H9 (cell line): ENCODE data around the gene HNF1B. TPM values are rescaled to one million over a fixed set of nuclear protein-coding genes. Genes with fewer than 3 reads are reported as not detected.

Source experiments
- DNase-seq: peaks from one replicate; pipeline ENCODE4 v3.0.0-alpha.2; 2017
- H2AFZ ChIP-seq: one replicate; pipeline ENCODE4 v1.6.1; 2013; ENCODE audit warnings: mild to moderate bottlenecking, low read length, control low read depth, moderate library complexity
- H2AK5ac ChIP-seq: 2 replicates; pipeline ENCODE4 v1.6.1; 2013; ENCODE audit warnings: low read length, control low read depth, mixed read lengths; ENCODE audit not compliant: insufficient read length
- H2BK120ac ChIP-seq: one replicate; pipeline ENCODE4 v1.6.1; 2013; ENCODE audit warnings: low read depth, mild to moderate bottlenecking, low read length, control low read depth, inconsistent platforms; ENCODE audit not compliant: poor library complexity, severe bottlenecking
- H2BK12ac ChIP-seq: 2 replicates; pipeline ENCODE4 v1.6.1; 2013; ENCODE audit warnings: low read length, control low read depth, mixed read lengths, low read depth; ENCODE audit not compliant: insufficient read length
- H2BK15ac ChIP-seq: 2 replicates; pipeline ENCODE4 v1.6.1; 2013; ENCODE audit warnings: low read depth, low read length, control low read depth
- H2BK20ac ChIP-seq: one replicate; pipeline ENCODE4 v1.6.1; 2013; ENCODE audit warnings: low read depth, mild to moderate bottlenecking, low read length, control low read depth, inconsistent platforms; ENCODE audit not compliant: poor library complexity, severe bottlenecking
- H2BK5ac ChIP-seq: 2 replicates; pipeline ENCODE4 v1.6.1; 2013; ENCODE audit warnings: low read length, control low read depth, mixed read lengths; ENCODE audit not compliant: insufficient read length
- H3K14ac ChIP-seq: 2 replicates; pipeline ENCODE4 v1.6.1; 2013; ENCODE audit warnings: low read length, control low read depth; ENCODE audit not compliant: insufficient read depth
- H3K18ac ChIP-seq: 2 replicates; pipeline ENCODE4 v1.6.1; 2013; ENCODE audit warnings: low read depth, mild to moderate bottlenecking, mixed read lengths, low read length, control low read depth; ENCODE audit not compliant: insufficient read length
- H3K23ac ChIP-seq: 2 replicates; pipeline ENCODE4 v1.6.1; 2013; ENCODE audit warnings: low read length, control low read depth, mixed read lengths, low read depth; ENCODE audit not compliant: insufficient read length
- H3K23me2 ChIP-seq: 2 replicates; pipeline ENCODE4 v1.6.1; 2013; ENCODE audit warnings: low read depth, mild to moderate bottlenecking, mixed read lengths, low read length, control low read depth; ENCODE audit not compliant: insufficient read length, poor library complexity, severe bottlenecking
- H3K27ac ChIP-seq: 2 replicates; pipeline ENCODE4 v1.5.1; 2013; ENCODE audit warnings: low read length, control low read depth, mixed read lengths, low read depth; ENCODE audit not compliant: insufficient read length
- H3K27me3 ChIP-seq: 2 replicates; pipeline ENCODE4 v1.6.1; 2013; ENCODE audit warnings: low read length, control low read depth, inconsistent platforms; ENCODE audit not compliant: insufficient read depth
- H3K4ac ChIP-seq: 2 replicates; pipeline ENCODE4 v1.6.1; 2013; ENCODE audit warnings: low read depth, mild to moderate bottlenecking, control low read depth, inconsistent platforms, low read length, moderate library complexity
- H3K4me1 ChIP-seq: 2 replicates; pipeline ENCODE4 v1.6.1; 2013; ENCODE audit warnings: low read length, control low read depth, inconsistent platforms; ENCODE audit not compliant: insufficient read depth
- H3K4me2 ChIP-seq: 2 replicates; pipeline ENCODE4 v1.6.1; 2013; ENCODE audit warnings: low read length, control low read depth, mixed read lengths; ENCODE audit not compliant: insufficient read length, insufficient read depth
- H3K56ac ChIP-seq: 2 replicates; pipeline ENCODE4 v1.6.1; 2013; ENCODE audit warnings: low read depth, mild to moderate bottlenecking, mixed read lengths, low read length, control low read depth; ENCODE audit not compliant: insufficient read length
- H3K79me1 ChIP-seq: 2 replicates; pipeline ENCODE4 v1.6.1; 2013; ENCODE audit warnings: low read depth, mild to moderate bottlenecking, moderate library complexity, low read length, control low read depth, inconsistent platforms; ENCODE audit not compliant: insufficient read depth, poor library complexity, severe bottlenecking
- H3K79me2 ChIP-seq: 2 replicates; pipeline ENCODE4 v1.6.1; 2013; ENCODE audit warnings: low read length, control low read depth, inconsistent platforms; ENCODE audit not compliant: insufficient read depth
- H3K9ac ChIP-seq: 2 replicates; pipeline ENCODE4 v1.6.1; 2013; ENCODE audit warnings: low read length, control low read depth, mixed read lengths; ENCODE audit not compliant: insufficient read length; ENCODE audit errors: extremely low read depth
- H3K9me3 ChIP-seq: one replicate; pipeline ENCODE4 v1.6.1; 2013; ENCODE audit warnings: low read depth, low read length, inconsistent platforms; ENCODE audit not compliant: control insufficient read depth
- H3T11ph ChIP-seq: one replicate; pipeline ENCODE4 v1.6.1; 2013; ENCODE audit warnings: mild to moderate bottlenecking, low read length, control low read depth, inconsistent platforms
- H4K20me1 ChIP-seq: one replicate; pipeline ENCODE4 v1.6.1; 2013; ENCODE audit not compliant: control insufficient read depth, insufficient read length, insufficient read depth
- H4K5ac ChIP-seq: 2 replicates; pipeline ENCODE4 v1.6.1; 2013; ENCODE audit warnings: low read depth, mild to moderate bottlenecking, mixed read lengths, low read length, control low read depth; ENCODE audit not compliant: insufficient read length
- H4K8ac ChIP-seq: replicated peaks from 2 replicates; pipeline ENCODE4 v1.6.1; 2013; ENCODE audit warnings: low read length, control low read depth, mixed read lengths, low read depth; ENCODE audit not compliant: insufficient read length
- H4K91ac ChIP-seq: 2 replicates; pipeline ENCODE4 v1.6.1; 2013; ENCODE audit warnings: low read depth, mild to moderate bottlenecking, moderate library complexity, mixed read lengths, low read length, control low read depth; ENCODE audit not compliant: insufficient read length
- H3K27ac Mint-ChIP-seq, 3 experiments: 2 replicates in 2 of 3; 3 replicates in 1 of 3; pipeline ENCODE4 v1.8.0; 2020 to 2021; ENCODE audit warnings: mixed read lengths in 3 of 3, mild to moderate bottlenecking in 1 of 3, moderate library complexity in 1 of 3
- H3K27me3 Mint-ChIP-seq: 2 replicates; pipeline ENCODE4 v1.8.0; 2021; ENCODE audit warnings: low read depth, mild to moderate bottlenecking, moderate library complexity, mixed read lengths
- H3K36me3 Mint-ChIP-seq, 3 experiments: 2 replicates in 2 of 3; 3 replicates in 1 of 3; pipeline ENCODE4 v1.8.0; 2020 to 2021; ENCODE audit warnings: low read depth in 3 of 3, mixed read lengths in 3 of 3; ENCODE audit not compliant: insufficient read depth in 1 of 3
- H3K4me1 Mint-ChIP-seq, 2 experiments: 2 replicates each; pipeline ENCODE4 v1.8.0; 2020; ENCODE audit warnings: mixed read lengths in 2 of 2
- H3K4me3 Mint-ChIP-seq, 2 experiments: 2 replicates in 1 of 2; 3 replicates in 1 of 2; pipeline ENCODE4 v1.8.0; 2020 to 2021; ENCODE audit warnings: mild to moderate bottlenecking in 2 of 2, mixed read lengths in 2 of 2, moderate library complexity in 1 of 2
- H3K9me3 Mint-ChIP-seq, 2 experiments: 2 replicates in 1 of 2; 3 replicates in 1 of 2; pipeline ENCODE4 v1.8.0; 2020; ENCODE audit warnings: mild to moderate bottlenecking in 2 of 2, mixed read lengths in 2 of 2, moderate library complexity in 1 of 2
- CTCF ChIP-seq: fragments of 200-600 bp; sonication (generic); conservative IDR thresholded peaks from 3 replicates; pipeline ENCODE4 v1.8.0; 2021; ENCODE audit warnings: antibody characterized with exemption, mild to moderate bottlenecking
- WGBS: extraction: QIAGEN DNeasy Blood & Tissue Kit; methylation state at CpG from one replicate; pipeline ENCODE4 v1.1.7; 2013; ENCODE audit warnings: missing lambda C conversion rate, low lambda C conversion rate, mixed read lengths; ENCODE audit not compliant: insufficient read length; ENCODE audit errors: extremely low coverage; 5-methylcytosine and 5-hydroxymethylcytosine counted together
- total RNA-seq: library from RNA; stranded (reverse); gene quantifications from 2 replicates; pipeline ENCODE4 v1.2.1, GENCODE V29; 2021

The HNF1B gene
- total RNA-seq, 1 experiment from 2014 or later: not detected

GRCh38 chr17:37711113-37711512 is 33.7 kb downstream of the HNF1B start:
- Mint-ChIP-seq H3K9me3 (no peaks in the 10 kb centered on the region), H3K27ac (peak overlapping the region in 2 of 3 experiments; percentile 70 to 99; a peak in 2 of 7 replicates), H3K4me1 (peaks cover 22 to 24% of the 10 kb centered on the region in 2 experiments), H3K36me3 (no peaks in the 10 kb centered on the region), H3K27me3 (no peaks in the 10 kb centered on the region; the same call in none of the 2 replicates), H3K4me3 (no peak overlapping the region)
- H3K23ac ChIP-seq: no peak overlapping the region
- no peak for DNase-seq
- peak overlapping the region; percentile 71 for H2BK120ac ChIP-seq
- no peak overlapping the region for H2BK20ac ChIP-seq
- peak overlapping the region; percentile 47 for H2BK5ac ChIP-seq
- H4K5ac ChIP-seq: peak overlapping the region; percentile 44
- peak overlapping the region; percentile 73 for H3T11ph ChIP-seq
- TF ChIP-seq CTCF: no peak
- peak overlapping the region; percentile 100 for H2BK12ac ChIP-seq
- no peak overlapping the region for H2AFZ ChIP-seq
- H3K79me1 ChIP-seq: no peaks in the 10 kb centered on the region
- H4K8ac ChIP-seq: no peak overlapping the region
- H3K4ac ChIP-seq: peak overlapping the region; percentile 83; the same call in 1 of the 2 replicates
- no peaks in the 10 kb centered on the region for H3K27me3 ChIP-seq
- no peaks in the 10 kb centered on the region for H4K20me1 ChIP-seq
- no peak overlapping the region for H3K27ac ChIP-seq
- no peak overlapping the region for H3K56ac ChIP-seq
- no peaks in the 10 kb centered on the region for H3K4me1 ChIP-seq
- peak overlapping the region; percentile 51 for H2AK5ac ChIP-seq
- WGBS: no CpG with 5 or more reads among the region's 6 CpGs
- peak overlapping the region; percentile 91; the same call in 1 of the 2 replicates for H3K14ac ChIP-seq
- H3K79me2 ChIP-seq: no peaks in the 10 kb centered on the region
- no peak overlapping the region for H3K4me2 ChIP-seq
- no peak overlapping the region for H3K9ac ChIP-seq
- peak overlapping the region; percentile 70 for H4K91ac ChIP-seq
- peak overlapping the region; percentile 88 for H3K18ac ChIP-seq
- H3K9me3 ChIP-seq: no peaks in the 10 kb centered on the region
- no peak overlapping the region for H2BK15ac ChIP-seq
- no peaks in the 10 kb centered on the region for H3K23me2 ChIP-seq
